Neural crest cell (in vitro differentiated cells): ENCODE results near the gene SDK1. TPM values are rescaled to one million over a fixed set of nuclear protein-coding genes. Genes with fewer than 3 reads are reported as not detected.

Experiments
- DNase-seq: peaks from one replicate; pipeline ENCODE4 v3.0.0; 2021; ENCODE audit warnings: low read depth, mixed read lengths, low spot score
- H3K27ac Mint-ChIP-seq: one replicate; pipeline ENCODE4 v1.8.0; 2021; ENCODE audit warnings: mild to moderate bottlenecking, mixed read lengths; ENCODE audit not compliant: unreplicated experiment
- H3K27me3 Mint-ChIP-seq: 2 replicates; pipeline ENCODE4 v1.8.0; 2021; ENCODE audit warnings: low read depth, mild to moderate bottlenecking, mixed read lengths
- H3K36me3 Mint-ChIP-seq: 2 replicates; pipeline ENCODE4 v1.8.0; 2021; ENCODE audit warnings: low read depth, mild to moderate bottlenecking, mixed read lengths
- H3K4me1 Mint-ChIP-seq: 2 replicates; pipeline ENCODE4 v1.8.0; 2021; ENCODE audit warnings: mixed read lengths
- H3K4me3 Mint-ChIP-seq: one replicate; pipeline ENCODE4 v1.8.0; 2021; ENCODE audit warnings: mild to moderate bottlenecking, mixed read lengths
- H3K9me3 Mint-ChIP-seq: 2 replicates; pipeline ENCODE4 v1.8.0; 2021; ENCODE audit warnings: mixed read lengths
- total RNA-seq: library from RNA; stranded (reverse); gene quantifications from 2 replicates; pipeline ENCODE4 v1.2.1, GENCODE V29; 2021
- TF ChIP-seq, protein P1 (sequence below): fragments of 200-600 bp; sonication (generic); conservative IDR thresholded peaks from 2 replicates; pipeline ENCODE4 v1.5.0; 2021; ENCODE audit warnings: antibody characterized with exemption, mild to moderate bottlenecking

The SDK1 gene
- total RNA-seq, 1 donor from 2014 or later = 11.6 TPM

DNA sequence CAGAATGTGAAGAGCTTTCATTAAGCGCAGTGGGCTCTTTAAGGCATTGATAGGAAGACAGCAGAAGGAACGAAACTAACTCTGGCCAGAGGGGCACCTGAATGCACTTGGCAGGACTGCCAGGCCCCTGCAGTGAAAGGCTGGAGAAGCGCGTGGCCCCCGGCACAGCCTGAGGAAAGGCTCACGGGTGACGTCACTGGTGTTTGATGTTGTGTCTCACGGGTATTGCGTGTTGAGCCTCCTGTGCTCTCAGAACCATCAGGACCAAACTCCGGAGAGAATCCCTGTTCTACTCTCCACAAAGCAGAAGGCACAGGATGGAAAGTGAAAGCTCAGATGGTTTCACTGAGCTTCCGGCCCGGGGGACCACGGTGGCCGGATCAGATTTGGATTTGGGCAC lies 865.3 kb downstream of the SDK1 start:
- no peak for DNase-seq
- H3K9me3 Mint-ChIP-seq = no peaks in the 10 kb centered on the region
- TF ChIP-seq, protein P1, sequence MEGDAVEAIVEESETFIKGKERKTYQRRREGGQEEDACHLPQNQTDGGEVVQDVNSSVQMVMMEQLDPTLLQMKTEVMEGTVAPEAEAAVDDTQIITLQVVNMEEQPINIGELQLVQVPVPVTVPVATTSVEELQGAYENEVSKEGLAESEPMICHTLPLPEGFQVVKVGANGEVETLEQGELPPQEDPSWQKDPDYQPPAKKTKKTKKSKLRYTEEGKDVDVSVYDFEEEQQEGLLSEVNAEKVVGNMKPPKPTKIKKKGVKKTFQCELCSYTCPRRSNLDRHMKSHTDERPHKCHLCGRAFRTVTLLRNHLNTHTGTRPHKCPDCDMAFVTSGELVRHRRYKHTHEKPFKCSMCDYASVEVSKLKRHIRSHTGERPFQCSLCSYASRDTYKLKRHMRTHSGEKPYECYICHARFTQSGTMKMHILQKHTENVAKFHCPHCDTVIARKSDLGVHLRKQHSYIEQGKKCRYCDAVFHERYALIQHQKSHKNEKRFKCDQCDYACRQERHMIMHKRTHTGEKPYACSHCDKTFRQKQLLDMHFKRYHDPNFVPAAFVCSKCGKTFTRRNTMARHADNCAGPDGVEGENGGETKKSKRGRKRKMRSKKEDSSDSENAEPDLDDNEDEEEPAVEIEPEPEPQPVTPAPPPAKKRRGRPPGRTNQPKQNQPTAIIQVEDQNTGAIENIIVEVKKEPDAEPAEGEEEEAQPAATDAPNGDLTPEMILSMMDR = no peak
- no peaks in the 10 kb centered on the region for H3K36me3 Mint-ChIP-seq
- no peak overlapping the region for H3K27ac Mint-ChIP-seq
- no peak overlapping the region for H3K4me3 Mint-ChIP-seq
- no peaks in the 10 kb centered on the region for H3K27me3 Mint-ChIP-seq
- peaks cover 5% of the 10 kb centered on the region for H3K4me1 Mint-ChIP-seq

DNA sequence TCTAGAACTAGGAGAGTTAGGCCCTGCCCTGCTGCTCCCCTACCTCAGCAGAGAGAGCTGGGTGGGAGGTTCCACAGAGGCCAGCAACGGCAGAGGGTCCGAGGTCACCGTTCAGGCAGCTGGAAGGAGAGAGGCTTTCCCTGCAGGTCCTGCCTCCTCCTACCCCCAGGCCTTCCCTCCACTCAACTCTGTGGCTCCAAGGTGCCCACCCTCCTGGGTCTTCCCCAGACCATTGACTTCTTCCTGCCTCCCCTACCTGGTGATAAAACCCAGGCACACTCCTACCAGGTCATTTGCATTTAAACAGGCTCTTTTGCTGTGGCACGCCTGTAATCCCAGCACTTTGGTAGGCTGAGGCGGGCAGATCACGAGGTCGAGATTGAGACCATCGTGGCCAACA lies 865.8 kb downstream of the SDK1 start:
- H3K9me3 Mint-ChIP-seq = no peaks in the 10 kb centered on the region
- no peak for DNase-seq
- H3K4me3 Mint-ChIP-seq = no peak overlapping the region
- no peak overlapping the region for H3K27ac Mint-ChIP-seq
- peaks cover 5% of the 10 kb centered on the region for H3K4me1 Mint-ChIP-seq
- H3K36me3 Mint-ChIP-seq = no peaks in the 10 kb centered on the region
- H3K27me3 Mint-ChIP-seq = no peaks in the 10 kb centered on the region
- TF ChIP-seq, protein P1 = no peak

DNA sequence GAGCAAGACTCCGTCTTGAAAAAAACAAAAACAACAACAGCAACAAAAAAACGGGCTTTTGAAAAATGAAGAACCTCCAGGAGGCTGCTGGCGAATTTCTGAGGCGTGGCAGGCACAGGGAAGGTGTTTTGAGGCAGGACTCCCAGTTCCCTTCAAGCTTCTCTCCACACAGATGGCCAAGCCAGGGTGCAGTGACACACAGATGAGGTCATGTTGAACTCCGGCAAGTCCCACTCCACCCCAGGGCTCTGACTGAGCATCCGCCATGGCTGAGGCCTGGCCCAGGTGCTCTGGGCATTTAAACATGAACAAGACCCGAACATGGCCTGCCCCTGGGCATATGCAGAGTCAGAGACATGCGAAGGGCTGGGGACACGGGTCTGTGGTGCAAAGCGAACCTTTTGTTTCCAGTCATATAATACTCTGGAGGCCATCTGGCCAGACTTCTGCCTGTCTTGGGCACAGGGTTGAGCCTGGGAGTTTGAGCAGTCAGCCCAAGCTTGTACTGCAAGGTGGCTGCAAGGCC lies 866.4 kb downstream of the SDK1 start:
- no peaks in the 10 kb centered on the region for H3K9me3 Mint-ChIP-seq
- H3K36me3 Mint-ChIP-seq = no peaks in the 10 kb centered on the region
- no peak overlapping the region for H3K27ac Mint-ChIP-seq
- no peaks in the 10 kb centered on the region for H3K27me3 Mint-ChIP-seq
- no peak overlapping the region for H3K4me3 Mint-ChIP-seq
- peaks cover 5% of the 10 kb centered on the region for H3K4me1 Mint-ChIP-seq
- TF ChIP-seq, protein P1 = no peak
- DNase-seq = no peak

DNA sequence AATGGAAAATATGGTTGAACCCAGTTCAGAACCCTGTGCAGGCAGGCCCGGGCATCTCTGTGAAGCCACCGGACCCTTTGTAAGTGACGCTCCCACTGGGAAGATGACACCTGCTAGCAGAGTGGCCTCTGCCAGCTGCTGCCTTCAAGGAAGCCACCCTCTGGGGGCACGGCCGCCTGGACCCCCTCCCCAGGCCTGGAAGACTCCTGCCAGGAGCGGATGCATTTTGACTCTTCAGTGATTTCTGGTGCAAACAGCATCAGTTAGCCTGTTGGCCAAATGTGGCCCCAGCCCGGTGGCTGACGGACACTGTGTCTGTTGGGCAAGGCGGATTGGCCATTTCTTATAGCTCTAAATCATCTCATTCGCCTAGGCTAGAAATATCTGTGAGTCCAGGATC lies 867.0 kb downstream of the SDK1 start:
- H3K27me3 Mint-ChIP-seq = no peaks in the 10 kb centered on the region
- peaks cover 5% of the 10 kb centered on the region for H3K4me1 Mint-ChIP-seq
- peak overlapping the region; percentile 50 for H3K27ac Mint-ChIP-seq

DNA sequence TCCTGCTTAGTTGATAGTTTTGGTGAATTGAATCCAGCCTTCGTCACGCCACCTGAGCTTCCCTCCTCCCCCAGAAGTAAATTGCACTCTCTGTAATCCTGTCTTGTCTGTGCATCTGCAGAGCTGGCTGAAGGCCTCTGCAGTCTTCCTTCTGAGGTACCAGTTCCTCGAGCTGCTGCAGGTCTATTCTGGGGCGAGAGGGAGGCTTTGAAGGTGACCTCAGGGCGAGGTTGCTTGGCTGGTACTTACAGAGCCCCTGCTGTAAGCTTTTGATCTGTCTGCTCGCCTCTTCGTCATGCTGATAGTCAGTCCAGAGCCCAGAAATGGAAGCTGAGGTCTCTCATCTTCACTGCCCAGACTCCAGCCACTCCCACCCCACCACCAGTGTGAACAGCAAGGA lies 867.5 kb downstream of the SDK1 start:
- H3K27ac Mint-ChIP-seq = peak overlapping the region; percentile 50
- H3K4me1 Mint-ChIP-seq = peaks cover 5% of the 10 kb centered on the region
- H3K27me3 Mint-ChIP-seq = no peaks in the 10 kb centered on the region
- DNase-seq = no peak
- TF ChIP-seq, protein P1 = no peak
- H3K36me3 Mint-ChIP-seq = no peaks in the 10 kb centered on the region
- no peaks in the 10 kb centered on the region for H3K9me3 Mint-ChIP-seq
- no peak overlapping the region for H3K4me3 Mint-ChIP-seq

More for the DNA sequence above, 867.0 kb downstream of the SDK1 start:
- DNase-seq = no peak
- TF ChIP-seq, protein P1 = no peak
- Mint-ChIP-seq H3K36me3 (no peaks in the 10 kb centered on the region), H3K4me3 (no peak overlapping the region), H3K9me3 (no peaks in the 10 kb centered on the region)
